ENCODE measurements around the gene DDX54.

- TF ChIP-seq CBX8 (IDR thresholded peaks at IDR 0.05; ENCODE audit: borderline replicate concordance, low read depth, low read length) (no peak), CTCF (IDR thresholded peaks at IDR 0.05; ENCODE audit: control extremely low read depth in 1 of 3, insufficient read depth in 1 of 3, low read depth in 1 of 3, low read length in 3 of 3) (no peak), CREB1 (IDR thresholded peaks at IDR 0.05) (no peak), POLR2AphosphoS5 (IDR thresholded peaks at IDR 0.05; ENCODE audit: low read depth, low read length) (no peak), EP300 (IDR thresholded peaks at IDR 0.05; ENCODE audit: borderline replicate concordance in 1 of 2, low read depth in 2 of 2, low read length in 2 of 2) (no peak), CHD2 (IDR thresholded peaks at IDR 0.05; ENCODE audit: low read length) (no peak)
Measured at GRCh38 chr12:113108308-113108707, 77.0 kb downstream of the DDX54 start.
